K562 (cell line): ENCODE data around the gene CDC27. TPM values are rescaled to one million over a fixed set of nuclear protein-coding genes. Genes with fewer than 3 reads are reported as not detected.

Experiments
- ASH1L ChIP-seq: fragments of 450-650 bp; IDR thresholded peaks from 2 replicates; pipeline ENCODE4 v1.6.1; 2018; ENCODE audit warnings: borderline replicate concordance, mild to moderate bottlenecking, low read depth; ENCODE audit not compliant: partially characterized antibody
- BCOR ChIP-seq: fragments of 450-650 bp; IDR thresholded peaks from 2 replicates; pipeline ENCODE4 v1.6.1; 2016
- FOS ChIP-seq: IDR thresholded peaks from 3 replicates; pipeline ENCODE4 v1.6.1; 2011; ENCODE audit not compliant: insufficient read length; ENCODE audit errors: extremely low read depth
- GMEB1 ChIP-seq: fragments of 250-450 bp; sonication (Bioruptor Pico); IDR thresholded peaks from 2 replicates; pipeline ENCODE4 v1.4.0; 2020; ENCODE audit warnings: mild to moderate bottlenecking
- JUND ChIP-seq, 2 experiments: IDR thresholded peaks; 2 replicates in 1 of 2; 3 replicates in 1 of 2; pipeline ENCODE4 v1.6.1; 2011; ENCODE audit warnings: borderline replicate concordance in 2 of 2, low read depth in 2 of 2, low read length in 2 of 2, improper control_type of control experiment in 1 of 2, missing biosample characterization in 1 of 2, missing genetic modification characterization in 1 of 2, missing genetic modification reagents in 1 of 2
- MAX ChIP-seq: sonication (generic); formaldehyde crosslinking; IDR thresholded peaks from 2 replicates; pipeline ENCODE4 v1.9.0; 2022; ENCODE audit warnings: mild to moderate bottlenecking, missing genetic modification reagents
- MTF1 ChIP-seq: fragments of 250-450 bp; sonication (Bioruptor Pico); IDR thresholded peaks from 2 replicates; pipeline ENCODE4 v1.9.0; 2021; ENCODE audit warnings: moderate library complexity, mild to moderate bottlenecking, inconsistent platforms, borderline replicate concordance
- PBX2 ChIP-seq, 2 experiments: IDR thresholded peaks in 1 of 2; conservative IDR thresholded peaks in 1 of 2; 2 replicates each; pipeline ENCODE4 v1.6.1; 2016; ENCODE audit warnings: low read depth in 2 of 2, mild to moderate bottlenecking in 1 of 2, missing compliant biosample characterization in 1 of 2, missing genetic modification characterization in 1 of 2, moderate library complexity in 1 of 2
- PHB ChIP-seq: fragments of 250-450 bp; sonication (Bioruptor Pico); IDR thresholded peaks from 2 replicates; pipeline ENCODE4 v1.5.0; 2021
- PHF8 ChIP-seq: fragments of 200-600 bp; sonication (generic); IDR thresholded peaks from 2 replicates; pipeline ENCODE4 v1.6.1; 2012; ENCODE audit warnings: mixed run types, mild to moderate bottlenecking, inconsistent platforms, low read length, moderate library complexity, borderline replicate concordance
- RCOR1 ChIP-seq, 2 experiments: IDR thresholded peaks; 2 replicates each; pipeline ENCODE4 v1.6.1; 2012; ENCODE audit warnings: low read depth in 2 of 2, low read length in 2 of 2, borderline replicate concordance in 1 of 2, improper control_type of control experiment in 1 of 2
- SMARCE1 ChIP-seq: fragments of 450-650 bp; IDR thresholded peaks from 2 replicates; pipeline ENCODE4 v1.7.1; 2016; ENCODE audit warnings: mild to moderate bottlenecking
- SP1 ChIP-seq: sonication (generic); formaldehyde crosslinking; IDR thresholded peaks from 2 replicates; pipeline ENCODE4 v1.8.1; 2022; ENCODE audit warnings: mild to moderate bottlenecking, missing genetic modification reagents
- SUPT5H ChIP-seq: fragments of 450-650 bp; IDR thresholded peaks from 2 replicates; pipeline ENCODE4 v1.6.1; 2016
- TFAP4 ChIP-seq: sonication (generic); formaldehyde crosslinking; IDR thresholded peaks from 2 replicates; pipeline ENCODE4 v1.8.0; 2022; ENCODE audit warnings: missing genetic modification reagents, mild to moderate bottlenecking, moderate library complexity, borderline replicate concordance
- VEZF1 ChIP-seq: fragments of 200-800 bp; sonication (Bioruptor generic); IDR thresholded peaks from 2 replicates; pipeline ENCODE4 v1.6.1; 2017; ENCODE audit warnings: missing genetic modification characterization, missing compliant biosample characterization
- ZBTB17 ChIP-seq: fragments of 450-650 bp; formaldehyde crosslinking; IDR thresholded peaks from 2 replicates; pipeline ENCODE4 v1.4.0; 2020; ENCODE audit warnings: mild to moderate bottlenecking
- ZNF197 ChIP-seq: fragments of 200-800 bp; sonication (Bioruptor generic); IDR thresholded peaks from 2 replicates; pipeline ENCODE4 v1.6.1; 2016; ENCODE audit warnings: low read depth, missing genetic modification characterization, missing compliant biosample characterization
- ZNF764 ChIP-seq: fragments of 250-450 bp; sonication (Bioruptor Pico); IDR thresholded peaks from 2 replicates; pipeline ENCODE4 v1.4.0; 2020; ENCODE audit warnings: low read depth, mild to moderate bottlenecking, moderate library complexity
- polyA plus RNA-seq, 8 experiments: library from polyadenylated mRNA; depleted of rRNA in 4 of 8; stranded (reverse) in 5 of 8; unstranded in 3 of 8; fragments of >200 nt; fragmentation: Nextera tagmentation in 2 of 8; fragmentation: Illumina TruSeq in 1 of 8; extraction: Ambion mirVana in 2 of 8; extraction: Trizol in 1 of 8; gene quantifications; 2 replicates each; pipeline versions ENCODE4 v1.2.1 to v1.2.3, GENCODE V29; 2011 to 2014; ENCODE audit warnings: inconsistent platforms in 1 of 8, missing spikeins in 1 of 8
- total RNA-seq, 7 experiments: library from RNA; depleted of rRNA in 6 of 7; stranded (reverse); fragments of >200 nt in 6 of 7; fragmentation: Illumina TruSeq in 2 of 7; extraction: Trizol in 2 of 7; gene quantifications; 2 replicates each; pipeline versions ENCODE4 v1.2.1 to v1.2.3, GENCODE V29; 2011 to 2021; ENCODE audit warnings: low replicate concordance in 1 of 7

The CDC27 gene
- total and polyA plus RNA-seq, 9 of the 15 experiments (the other 6 are each of a cell fraction or from before 2014, with no cell fraction given): 28.6 to 155 (median 94.1) TPM

GRCh38 chr17:47099987-47100711, 88.9 kb downstream of the CDC27 start (continued):
- TF ChIP-seq MTF1 (CRISPR knock-in tag) (no peak), BCOR (no peak), ZNF764 (no peak), ASH1L (peak; percentile 84), MAX (0 out of 2 replicates have a peak, but pooled peaks have one; percentile 20), PHB (CRISPR knock-in tag) (no peak), SMARCE1 (no peak), FOS (peak; percentile 91), VEZF1 (CRISPR knock-in tag) (peak; percentile 39; the same call in 1 of the 2 replicates), SP1 (CRISPR knock-in tag) (peak; percentile 57; the same call in 1 of the 2 replicates), PHF8 (peak; percentile 74; the same call in 1 of the 2 replicates), PBX2 (CRISPR knock-in tag; IDR thresholded peaks at IDR 0.05; ENCODE audit: low read depth) (peak; percentile 71), PBX2 (tag; conservative IDR thresholded peaks at IDR 0.05; ENCODE audit: low read depth) (peak; percentile 91), RCOR1 (IDR thresholded peaks at IDR 0.05; ENCODE audit: borderline replicate concordance in 1 of 2, low read depth in 2 of 2, low read length in 2 of 2) (peak in 1 of 2 experiments; percentile 21; a peak in 1 of 4 replicates), TFAP4 (peak; percentile 34; the same call in 1 of the 2 replicates), ZNF197 (CRISPR knock-in tag) (no peak), ZBTB17 (CRISPR knock-in tag) (peak; percentile 42; the same call in 1 of the 2 replicates), JUND (IDR thresholded peaks at IDR 0.05; ENCODE audit: borderline replicate concordance, low read depth, low read length) (no peak), JUND (tag; IDR thresholded peaks at IDR 0.05; ENCODE audit: borderline replicate concordance, low read depth, low read length) (no peak), SUPT5H (peak; percentile 70), GMEB1 (CRISPR knock-in tag) (no peak)
